ENCODE measurements around the gene CSN3. TPM values are rescaled to one million over a fixed set of nuclear protein-coding genes. Genes with fewer than 3 reads are reported as not detected.

The CSN3 gene
- total RNA-seq, 1 experiment from 2014 or later, result not detected

GRCh38 chr4:70297576-70297975 is 55.2 kb downstream of the CSN3 start:
- Mint-ChIP-seq H3K27ac (no peak overlapping the region), H3K27me3 (ENCODE audit: low read depth) (no peaks in the 10 kb centered on the region), H3K9me3 (no peaks in the 10 kb centered on the region), H3K4me1 (peaks cover 4% of the 10 kb centered on the region in 2 experiments; a peak in 2 of 4 replicates), H3K36me3 (ENCODE audit: insufficient read depth in 1 of 3, low read depth in 3 of 3) (no peaks in the 10 kb centered on the region), H3K4me3 (no peak overlapping the region)
- H3K9ac ChIP-seq (ENCODE audit: extremely low read depth, insufficient read length, low read length), result no peak overlapping the region
- no peak overlapping the region for H2BK15ac ChIP-seq (ENCODE audit: low read depth, low read length)
- H3K14ac ChIP-seq (ENCODE audit: insufficient read depth, low read length), result no peak overlapping the region
- no peak overlapping the region for H2BK20ac ChIP-seq (ENCODE audit: low read depth, low read length, poor library complexity, severe bottlenecking)
- no peak overlapping the region for H3K18ac ChIP-seq (ENCODE audit: insufficient read length, low read depth, low read length)
- no peak for DNase-seq
- H4K20me1 ChIP-seq (ENCODE audit: control insufficient read depth, insufficient read depth, insufficient read length), result no peaks in the 10 kb centered on the region
- no peak overlapping the region for H2BK120ac ChIP-seq (ENCODE audit: low read depth, low read length, poor library complexity, severe bottlenecking)
- no peak overlapping the region for H3K56ac ChIP-seq (ENCODE audit: insufficient read length, low read depth, low read length)
- no peak overlapping the region for H4K5ac ChIP-seq (ENCODE audit: insufficient read length, low read depth, low read length)
- H2BK5ac ChIP-seq (ENCODE audit: insufficient read length, low read length), result no peak overlapping the region
- no peaks in the 10 kb centered on the region for H3K79me2 ChIP-seq (ENCODE audit: insufficient read depth, low read length)
- H3K4me1 ChIP-seq (ENCODE audit: insufficient read depth, low read length), result no peaks in the 10 kb centered on the region
- no peak overlapping the region for H2AFZ ChIP-seq (ENCODE audit: low read length)
- H3K9me3 ChIP-seq (ENCODE audit: control insufficient read depth, low read depth, low read length), result no peaks in the 10 kb centered on the region
- no peaks in the 10 kb centered on the region for H3K79me1 ChIP-seq (ENCODE audit: insufficient read depth, low read depth, low read length, poor library complexity, severe bottlenecking)
- H3K23me2 ChIP-seq (ENCODE audit: insufficient read length, low read depth, low read length, poor library complexity, severe bottlenecking), result no peaks in the 10 kb centered on the region
- no peak overlapping the region for H3K4ac ChIP-seq (ENCODE audit: low read depth, low read length)
- H2BK12ac ChIP-seq (ENCODE audit: insufficient read length, low read depth, low read length), result no peak overlapping the region
- no peak overlapping the region for H3K23ac ChIP-seq (ENCODE audit: insufficient read length, low read depth, low read length)
- H3K27me3 ChIP-seq (ENCODE audit: insufficient read depth, low read length), result no peaks in the 10 kb centered on the region
- H3K4me2 ChIP-seq (ENCODE audit: insufficient read depth, insufficient read length, low read length), result no peak overlapping the region
- no peak overlapping the region for H3T11ph ChIP-seq (ENCODE audit: low read length)
- H3K27ac ChIP-seq (ENCODE audit: insufficient read length, low read depth, low read length), result no peak overlapping the region
- H2AK5ac ChIP-seq (ENCODE audit: insufficient read length, low read length), result no peak overlapping the region
- no peak overlapping the region for H4K91ac ChIP-seq (ENCODE audit: insufficient read length, low read depth, low read length)
- no peak for TF ChIP-seq CTCF (conservative IDR thresholded peaks at IDR 0.05)
- H4K8ac ChIP-seq (replicated peaks; ENCODE audit: insufficient read length, low read depth, low read length), result no peak overlapping the region
